Colon (tissue), 2 donors: Measurements from ENCODE around the gene C17orf50.

Experiments used
- FAIRE-seq: peaks from 2 replicates; lab custom pipeline; 2012; peaks lifted over from hg19 to GRCh38; lab: Jason Lieb, UNC
- donor health status: control.
- donor health status: control.

C17orf50 gene

GRCh38 chr17:35760587-35760986 is at the start of gene C17orf50:
TSS of gene C17orf50 (plus strand) at chr17:35760887. CDS start at chr17:35760942, 55 bp downstream.
- no peak for FAIRE-seq

GRCh38 chr17:35710950-35711349 is 49.7 kb upstream of the C17orf50 start:
- no peak for FAIRE-seq

- FAIRE-seq: no peak
These were observed 47.5 kb upstream of the C17orf50 start for GRCh38 chr17:35713069-35713728.

- no peak for FAIRE-seq
These were observed 45.7 kb upstream of the C17orf50 start for GRCh38 chr17:35714988-35715387.

GRCh38 chr17:35715416-35715815 is 45.3 kb upstream of the C17orf50 start:
- FAIRE-seq: no peak

- no peak for FAIRE-seq
These were observed 44.5 kb upstream of the C17orf50 start for GRCh38 chr17:35716173-35716572.

- FAIRE-seq: no peak
These were observed 43.7 kb upstream of the C17orf50 start for GRCh38 chr17:35716897-35717465.

GRCh38 chr17:35717475-35717874 is 43.2 kb upstream of the C17orf50 start:
- FAIRE-seq: no peak

- FAIRE-seq: no peak
These were observed 37.0 kb upstream of the C17orf50 start for GRCh38 chr17:35723735-35724134.

- no peak for FAIRE-seq
These were observed 35.6 kb upstream of the C17orf50 start for GRCh38 chr17:35725058-35725457.

GRCh38 chr17:35725802-35726126 is 34.9 kb upstream of the C17orf50 start:
- no peak for FAIRE-seq

GRCh38 chr17:35726127-35726952 is 34.3 kb upstream of the C17orf50 start:
- FAIRE-seq: no peak

GRCh38 chr17:35726953-35727460 is 33.7 kb upstream of the C17orf50 start:
- FAIRE-seq: no peak

GRCh38 chr17:35727635-35728034 is 33.1 kb upstream of the C17orf50 start:
- FAIRE-seq: no peak

GRCh38 chr17:35728551-35728950 is 32.1 kb upstream of the C17orf50 start:
- no peak for FAIRE-seq

- FAIRE-seq: no peak
These were observed 31.3 kb upstream of the C17orf50 start for GRCh38 chr17:35729405-35729833.

GRCh38 chr17:35730400-35731005 is 30.2 kb upstream of the C17orf50 start:
- no peak for FAIRE-seq

GRCh38 chr17:35731239-35731916 is 29.3 kb upstream of the C17orf50 start, which contains the start of gene RASL10B:
TSS of gene RASL10B (plus strand) at chr17:35731639. CDS start at chr17:35735185, 3,546 bp downstream.
- no peak for FAIRE-seq

- FAIRE-seq: no peak
These were observed 28.5 kb upstream of the C17orf50 start for GRCh38 chr17:35731917-35732805.

- no peak for FAIRE-seq
These were observed 27.9 kb upstream of the C17orf50 start for GRCh38 chr17:35732806-35733136.

GRCh38 chr17:35733366-35733765 is 27.3 kb upstream of the C17orf50 start:
- FAIRE-seq: no peak
